Liver (tissue), 9 donors: ENCODE results near the gene CAB39. TPM values are rescaled to one million over a fixed set of nuclear protein-coding genes. Genes with fewer than 3 reads are reported as not detected.

ENCODE experiments used
- DNase-seq: peaks from one replicate; pipeline ENCODE4 v3.0.0-alpha.2; 2017; ENCODE audit warnings: low spot score
- H3K27ac ChIP-seq, 2 donors: one replicate each; pipeline ENCODE4 v1.7.0; 2013; ENCODE audit warnings: inconsistent platforms in 2 of 2, low read length in 2 of 2, control low read depth in 1 of 2, low read depth in 1 of 2, mild to moderate bottlenecking in 1 of 2
- H3K27me3 ChIP-seq, 4 donors: one replicate each; pipeline versions ENCODE4 v1.6.1 to v1.7.0; 2013; ENCODE audit warnings: low read length in 3 of 4, inconsistent platforms in 1 of 4, mild to moderate bottlenecking in 1 of 4, moderate library complexity in 1 of 4; ENCODE audit not compliant: control insufficient read depth in 4 of 4, insufficient read depth in 4 of 4
- H3K36me3 ChIP-seq, 4 donors: one replicate each; pipeline versions ENCODE4 v1.6.1 to v1.7.0; 2013; ENCODE audit warnings: low read length in 3 of 4, mild to moderate bottlenecking in 3 of 4, low read depth in 1 of 4, moderate library complexity in 1 of 4; ENCODE audit not compliant: control insufficient read depth in 4 of 4, insufficient read depth in 3 of 4
- H3K4me1 ChIP-seq, 4 donors: one replicate each; pipeline versions ENCODE4 v1.6.1 to v1.7.0; 2013; ENCODE audit warnings: low read length in 3 of 4, mild to moderate bottlenecking in 3 of 4, moderate library complexity in 1 of 4; ENCODE audit not compliant: control insufficient read depth in 4 of 4, insufficient read depth in 4 of 4
- H3K4me3 ChIP-seq, 3 donors: one replicate each; pipeline versions ENCODE4 v1.6.1 to v1.7.0; 2013; ENCODE audit warnings: low read length in 3 of 3, control low read depth in 1 of 3, low read depth in 1 of 3, mild to moderate bottlenecking in 1 of 3
- H3K9ac ChIP-seq, 2 donors: one replicate each; pipeline ENCODE4 v1.7.0; 2013; ENCODE audit warnings: low read length in 2 of 2, mild to moderate bottlenecking in 2 of 2, moderate library complexity in 2 of 2, control low read depth in 1 of 2, low read depth in 1 of 2
- H3K9me3 ChIP-seq, 4 donors: one replicate each; pipeline versions ENCODE4 v1.6.1 to v1.7.0; 2013; ENCODE audit warnings: low read length in 3 of 4; ENCODE audit not compliant: control insufficient read depth in 4 of 4
- EGR1 ChIP-seq, 2 donors: IDR thresholded peaks; 2 replicates each; pipeline ENCODE4 v1.6.1; 2016 to 2018; ENCODE audit warnings: antibody characterized with exemption in 2 of 2, low read depth in 2 of 2
- FOXA1 ChIP-seq: IDR thresholded peaks from 2 replicates; pipeline ENCODE4 v1.6.1; 2016; ENCODE audit warnings: antibody characterized with exemption
- GABPA ChIP-seq, 2 donors: IDR thresholded peaks in 1 of 2; conservative IDR thresholded peaks in 1 of 2; 2 replicates each; pipeline ENCODE4 v1.6.1; 2016; ENCODE audit warnings: antibody characterized with exemption in 2 of 2, mild to moderate bottlenecking in 1 of 2, moderate library complexity in 1 of 2
- HNF4A ChIP-seq, 2 donors: conservative IDR thresholded peaks; 2 replicates each; pipeline ENCODE4 v1.6.1; 2016; ENCODE audit warnings: antibody characterized with exemption in 2 of 2, mild to moderate bottlenecking in 2 of 2
- HNF4G ChIP-seq: IDR thresholded peaks from 2 replicates; pipeline ENCODE4 v1.6.1; 2016; ENCODE audit warnings: antibody characterized with exemption
- JUND ChIP-seq, 2 donors: IDR thresholded peaks; 2 replicates each; pipeline ENCODE4 v1.6.1; 2016; ENCODE audit warnings: antibody characterized with exemption in 2 of 2
- NR2F2 ChIP-seq: IDR thresholded peaks from 2 replicates; pipeline ENCODE4 v1.6.1; 2016; ENCODE audit warnings: antibody characterized with exemption
- RAD21 ChIP-seq, 2 donors: IDR thresholded peaks; 2 replicates each; pipeline ENCODE4 v1.6.1; 2016; ENCODE audit warnings: antibody characterized with exemption in 2 of 2, mild to moderate bottlenecking in 2 of 2
- SP1 ChIP-seq: IDR thresholded peaks from 2 replicates; pipeline ENCODE4 v1.6.1; 2018; ENCODE audit warnings: antibody characterized with exemption, mild to moderate bottlenecking
- TAF1 ChIP-seq: conservative IDR thresholded peaks from 2 replicates; pipeline ENCODE4 v1.6.1; 2016; ENCODE audit warnings: antibody characterized with exemption, mild to moderate bottlenecking
- YY1 ChIP-seq: IDR thresholded peaks from 2 replicates; pipeline ENCODE4 v1.6.1; 2016; ENCODE audit warnings: antibody characterized with exemption, mild to moderate bottlenecking
- WGBS: extraction: QIAGEN DNeasy Blood & Tissue Kit; methylation state at CpG from one replicate; pipeline ENCODE4 v1.1.7; 2013; 5-methylcytosine and 5-hydroxymethylcytosine counted together
- polyA plus RNA-seq, 2 donors: library from polyadenylated mRNA; stranded (reverse) in 1 of 2; unstranded in 1 of 2; fragments of 200-250 nt in 1 of 2; fragments of >200 nt in 1 of 2; fragmentation: Nextera tagmentation in 1 of 2; extraction: Ambion mirVana in 1 of 2; gene quantifications; one replicate each; pipeline versions ENCODE4 v1.2.1 to v1.2.3, GENCODE V29; 2013 to 2015
- total RNA-seq, 2 donors: library from RNA; depleted of rRNA; stranded (reverse); fragments of >200 nt; gene quantifications; one replicate each; pipeline ENCODE4 v1.2.3, GENCODE V29; 2014
- TF ChIP-seq, protein P1 (sequence below): IDR thresholded peaks from 2 replicates; pipeline ENCODE4 v1.6.1; 2016; ENCODE audit warnings: antibody characterized with exemption
- TF ChIP-seq, protein P2 (sequence below): IDR thresholded peaks from 2 replicates; pipeline ENCODE4 v1.6.1; 2016; ENCODE audit warnings: antibody characterized with exemption
- TF ChIP-seq, protein P3 (sequence below): IDR thresholded peaks from 2 replicates; pipeline ENCODE4 v1.6.1; 2016; ENCODE audit warnings: antibody characterized with exemption, mild to moderate bottlenecking
- TF ChIP-seq, protein P4 (sequence below): IDR thresholded peaks from 2 replicates; pipeline ENCODE4 v1.6.1; 2016; ENCODE audit warnings: antibody characterized with exemption
- donor health status: healthy.
- donor health status: healthy.
- donor health status: healthy.
- donor health status: healthy.
- donor health status: healthy.

CAB39 gene
- total and polyA plus RNA-seq, 4 donors: 9.2 to 39.8 (median 26.5) TPM

DNA sequence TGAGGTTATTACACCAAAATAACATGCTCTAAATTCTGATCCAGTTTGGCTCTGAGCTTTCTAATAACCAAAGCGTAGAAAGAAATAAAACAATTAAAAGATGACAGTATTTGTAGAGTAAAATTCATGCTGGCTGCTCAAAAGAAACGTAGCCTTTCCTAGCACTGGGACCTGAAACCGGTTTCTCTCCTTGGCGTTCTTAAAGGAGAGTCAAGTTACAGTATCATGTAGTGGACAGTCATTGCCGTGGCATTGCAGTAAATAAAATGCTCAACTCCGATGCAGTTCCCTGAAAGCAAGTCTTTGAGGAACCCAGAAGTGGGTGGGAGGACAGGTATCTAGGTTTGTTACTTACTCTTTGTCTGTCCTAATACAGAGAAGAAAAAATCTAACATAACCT lies 99.4 kb downstream of the CAB39 start (continued):
- TF ChIP-seq, protein P1, sequence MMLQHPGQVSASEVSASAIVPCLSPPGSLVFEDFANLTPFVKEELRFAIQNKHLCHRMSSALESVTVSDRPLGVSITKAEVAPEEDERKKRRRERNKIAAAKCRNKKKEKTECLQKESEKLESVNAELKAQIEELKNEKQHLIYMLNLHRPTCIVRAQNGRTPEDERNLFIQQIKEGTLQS: no peak
- TF ChIP-seq RAD21 (IDR thresholded peaks at IDR 0.05): no peak
- TF ChIP-seq, protein P2, sequence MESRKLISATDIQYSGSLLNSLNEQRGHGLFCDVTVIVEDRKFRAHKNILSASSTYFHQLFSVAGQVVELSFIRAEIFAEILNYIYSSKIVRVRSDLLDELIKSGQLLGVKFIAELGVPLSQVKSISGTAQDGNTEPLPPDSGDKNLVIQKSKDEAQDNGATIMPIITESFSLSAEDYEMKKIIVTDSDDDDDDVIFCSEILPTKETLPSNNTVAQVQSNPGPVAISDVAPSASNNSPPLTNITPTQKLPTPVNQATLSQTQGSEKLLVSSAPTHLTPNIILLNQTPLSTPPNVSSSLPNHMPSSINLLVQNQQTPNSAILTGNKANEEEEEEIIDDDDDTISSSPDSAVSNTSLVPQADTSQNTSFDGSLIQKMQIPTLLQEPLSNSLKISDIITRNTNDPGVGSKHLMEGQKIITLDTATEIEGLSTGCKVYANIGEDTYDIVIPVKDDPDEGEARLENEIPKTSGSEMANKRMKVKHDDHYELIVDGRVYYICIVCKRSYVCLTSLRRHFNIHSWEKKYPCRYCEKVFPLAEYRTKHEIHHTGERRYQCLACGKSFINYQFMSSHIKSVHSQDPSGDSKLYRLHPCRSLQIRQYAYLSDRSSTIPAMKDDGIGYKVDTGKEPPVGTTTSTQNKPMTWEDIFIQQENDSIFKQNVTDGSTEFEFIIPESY: no peak
- no peak for TF ChIP-seq YY1
- no peak for TF ChIP-seq SP1
- TF ChIP-seq NR2F2: no peak

DNA sequence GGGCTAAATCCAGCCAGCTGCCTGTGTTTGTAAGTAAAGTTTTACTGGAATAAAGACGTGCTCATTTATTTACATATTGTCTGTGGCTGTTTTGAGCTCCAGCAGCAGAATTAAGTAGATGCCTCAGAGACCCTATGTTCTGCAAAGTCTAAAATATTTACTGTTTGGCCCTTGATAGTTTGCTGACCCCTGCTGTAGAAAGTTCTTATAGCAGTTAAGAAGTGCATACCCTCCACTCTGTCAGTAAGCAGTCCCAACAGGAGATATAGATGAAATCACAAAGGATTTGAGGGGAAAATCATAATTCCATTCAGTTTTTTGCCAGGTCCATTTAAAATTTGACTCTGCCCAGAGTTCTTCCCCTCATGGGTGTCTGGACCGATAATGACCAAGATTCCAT lies 102.0 kb downstream of the CAB39 start:
- no peak overlapping the region for H3K27ac ChIP-seq
- TF ChIP-seq, protein P1: no peak
- TF ChIP-seq RAD21 (IDR thresholded peaks at IDR 0.05) (peak; percentile 21 to 40), GABPA (IDR thresholded peaks at IDR 0.05 in 1 of 2, conservative IDR thresholded peaks at IDR 0.05 in 1 of 2) (no peak)
- TF ChIP-seq, protein P3, sequence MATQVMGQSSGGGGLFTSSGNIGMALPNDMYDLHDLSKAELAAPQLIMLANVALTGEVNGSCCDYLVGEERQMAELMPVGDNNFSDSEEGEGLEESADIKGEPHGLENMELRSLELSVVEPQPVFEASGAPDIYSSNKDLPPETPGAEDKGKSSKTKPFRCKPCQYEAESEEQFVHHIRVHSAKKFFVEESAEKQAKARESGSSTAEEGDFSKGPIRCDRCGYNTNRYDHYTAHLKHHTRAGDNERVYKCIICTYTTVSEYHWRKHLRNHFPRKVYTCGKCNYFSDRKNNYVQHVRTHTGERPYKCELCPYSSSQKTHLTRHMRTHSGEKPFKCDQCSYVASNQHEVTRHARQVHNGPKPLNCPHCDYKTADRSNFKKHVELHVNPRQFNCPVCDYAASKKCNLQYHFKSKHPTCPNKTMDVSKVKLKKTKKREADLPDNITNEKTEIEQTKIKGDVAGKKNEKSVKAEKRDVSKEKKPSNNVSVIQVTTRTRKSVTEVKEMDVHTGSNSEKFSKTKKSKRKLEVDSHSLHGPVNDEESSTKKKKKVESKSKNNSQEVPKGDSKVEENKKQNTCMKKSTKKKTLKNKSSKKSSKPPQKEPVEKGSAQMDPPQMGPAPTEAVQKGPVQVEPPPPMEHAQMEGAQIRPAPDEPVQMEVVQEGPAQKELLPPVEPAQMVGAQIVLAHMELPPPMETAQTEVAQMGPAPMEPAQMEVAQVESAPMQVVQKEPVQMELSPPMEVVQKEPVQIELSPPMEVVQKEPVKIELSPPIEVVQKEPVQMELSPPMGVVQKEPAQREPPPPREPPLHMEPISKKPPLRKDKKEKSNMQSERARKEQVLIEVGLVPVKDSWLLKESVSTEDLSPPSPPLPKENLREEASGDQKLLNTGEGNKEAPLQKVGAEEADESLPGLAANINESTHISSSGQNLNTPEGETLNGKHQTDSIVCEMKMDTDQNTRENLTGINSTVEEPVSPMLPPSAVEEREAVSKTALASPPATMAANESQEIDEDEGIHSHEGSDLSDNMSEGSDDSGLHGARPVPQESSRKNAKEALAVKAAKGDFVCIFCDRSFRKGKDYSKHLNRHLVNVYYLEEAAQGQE: no peak
- no peak for DNase-seq

DNA sequence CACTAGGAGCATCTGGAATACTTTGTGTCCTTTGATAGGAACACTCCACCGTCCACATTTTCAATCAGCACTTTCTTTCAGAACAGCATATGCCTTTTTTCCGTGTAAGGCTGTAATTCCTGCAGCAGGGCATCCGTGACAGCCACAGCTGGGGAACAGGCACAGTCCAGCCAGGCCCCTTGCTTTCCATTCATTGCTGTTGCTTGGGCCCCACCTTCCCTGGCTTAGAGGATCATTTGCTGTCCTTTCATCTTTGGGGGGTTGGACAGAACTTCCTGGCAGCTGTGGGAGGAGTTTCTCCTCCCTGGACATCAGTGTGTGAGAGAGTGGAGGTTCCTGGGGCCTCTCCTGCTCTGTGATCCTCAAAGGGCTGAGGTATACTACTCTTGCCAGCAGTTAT lies 102.4 kb downstream of the CAB39 start:
- H3K27me3 ChIP-seq: no peaks in the 10 kb centered on the region
- no peak for DNase-seq
- no peaks in the 10 kb centered on the region for H3K4me1 ChIP-seq
- H3K9me3 ChIP-seq: no peaks in the 10 kb centered on the region
- no peak overlapping the region for H3K27ac ChIP-seq
- TF ChIP-seq, protein P3: no peak
- TF ChIP-seq EGR1 (IDR thresholded peaks at IDR 0.05; ENCODE audit: low read depth in 2 of 2): no peak
- no peak for TF ChIP-seq FOXA1
- no peak for TF ChIP-seq JUND (IDR thresholded peaks at IDR 0.05)
- no peak for TF ChIP-seq HNF4A (conservative IDR thresholded peaks at IDR 0.05)
- TF ChIP-seq TAF1: no peak
- no peak for TF ChIP-seq HNF4G
- TF ChIP-seq, protein P2: no peak
- TF ChIP-seq, protein P1: no peak
- no peak for TF ChIP-seq NR2F2
- TF ChIP-seq, protein P4, sequence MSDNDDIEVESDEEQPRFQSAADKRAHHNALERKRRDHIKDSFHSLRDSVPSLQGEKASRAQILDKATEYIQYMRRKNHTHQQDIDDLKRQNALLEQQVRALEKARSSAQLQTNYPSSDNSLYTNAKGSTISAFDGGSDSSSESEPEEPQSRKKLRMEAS: no peak
- no peak for TF ChIP-seq RAD21 (IDR thresholded peaks at IDR 0.05)
- H3K4me3 ChIP-seq: no peak overlapping the region
- H3K9ac ChIP-seq: no peak overlapping the region
- 92% methylated on average over 3 of the region's 3 CpGs for WGBS
- H3K36me3 ChIP-seq: peaks cover 4 to 38% (median 35%) of the 10 kb centered on the region in 4 donors

More for the DNA sequence above, 102.0 kb downstream of the CAB39 start:
- Histone ChIP-seq H3K4me3 (no peak overlapping the region), H3K9ac (no peak overlapping the region), H3K4me1 (no peaks in the 10 kb centered on the region), H3K36me3 (peaks cover 4 to 38% (median 35%) of the 10 kb centered on the region in 4 donors), H3K9me3 (no peaks in the 10 kb centered on the region), H3K27me3 (no peaks in the 10 kb centered on the region)
- WGBS: 66% methylated on average over 2 of the region's 2 CpGs
